GM21529 (cell line): Measurements from ENCODE around the gene ARMC5.
"Not testable (repeated sequence)": the region's sequence is repeated elsewhere in the genome, so short reads cannot be mapped to it uniquely, and the experiment has no call there.

Experiments used
- ATAC-seq: cut with Tn5 transposase; IDR thresholded peaks from one replicate; pipeline ENCODE4 v1.9.1; 2021; ENCODE audit not compliant: unreplicated experiment

Gene ARMC5

GRCh38 chr16:31458844-31459686, at the start of gene ARMC5:
Gene ARMC5 (plus strand): TSS chr16:31459501. CDS start chr16:31459525, 24 bp downstream.
- ATAC-seq = peak; percentile 77

- ATAC-seq = no peak
These were observed 49.2 kb upstream of the ARMC5 start for GRCh38 chr16:31410082-31410481.

GRCh38 chr16:31411024-31411844, 48.1 kb upstream of the ARMC5 start:
- no peak for ATAC-seq

- no peak for ATAC-seq
These were observed 46.6 kb upstream of the ARMC5 start for GRCh38 chr16:31412750-31413149.

- ATAC-seq = no peak
These were observed 45.9 kb upstream of the ARMC5 start for GRCh38 chr16:31413381-31413780.

- ATAC-seq = no peak
These were observed 45.4 kb upstream of the ARMC5 start for GRCh38 chr16:31413943-31414342.

GRCh38 chr16:31414706-31415105, 44.6 kb upstream of the ARMC5 start:
- no peak for ATAC-seq

GRCh38 chr16:31416371-31416770, 42.9 kb upstream of the ARMC5 start:
- ATAC-seq = no peak

- not testable (repeated sequence) for ATAC-seq
These were observed 42.3 kb upstream of the ARMC5 start for GRCh38 chr16:31417036-31417435.

GRCh38 chr16:31417916-31418315, 41.4 kb upstream of the ARMC5 start:
- no peak for ATAC-seq

- ATAC-seq = no peak
These were observed 39.3 kb upstream of the ARMC5 start for GRCh38 chr16:31420037-31420436.

- ATAC-seq = no peak
These were observed 37.7 kb upstream of the ARMC5 start for GRCh38 chr16:31421587-31421986.

- ATAC-seq = no peak
These were observed 36.1 kb upstream of the ARMC5 start for GRCh38 chr16:31423241-31423640.

- ATAC-seq = no peak
These were observed 35.5 kb upstream of the ARMC5 start for GRCh38 chr16:31423801-31424200.

GRCh38 chr16:31427441-31428278, 31.6 kb upstream of the ARMC5 start:
- ATAC-seq = no peak

- ATAC-seq = no peak
These were observed 31.1 kb upstream of the ARMC5 start, which contains the start of gene COX6A2 for GRCh38 chr16:31428279-31428597. Gene COX6A2 (minus strand): TSS chr16:31428360. CDS start chr16:31428325, 35 bp downstream.

GRCh38 chr16:31428638-31429247, 30.6 kb upstream of the ARMC5 start:
- no peak for ATAC-seq

- no peak for ATAC-seq
These were observed 30.0 kb upstream of the ARMC5 start for GRCh38 chr16:31429314-31429713.

GRCh38 chr16:31429796-31430195, 29.5 kb upstream of the ARMC5 start:
- ATAC-seq = no peak

- ATAC-seq = no peak
These were observed 28.8 kb upstream of the ARMC5 start for GRCh38 chr16:31430380-31431052.
